CD4-positive, CD25-positive, alpha-beta regulatory T cell (primary cell): ENCODE results near the gene PTPN13. TPM values are rescaled to one million over a fixed set of nuclear protein-coding genes. Genes with fewer than 3 reads are reported as not detected.

Experiments used
- ATAC-seq, 2 donors: fragments of 150-1000 bp; cut with Tn5 transposase; one replicate each; pipeline ENCODE4 v1.10.0; 2021; ENCODE audit warnings: low read depth in 2 of 2, moderate number of reproducible peaks in 2 of 2, moderate library complexity in 1 of 2
- DNase-seq, 3 donors: peaks; one replicate each; pipeline versions ENCODE4 v3.0.0 to v3.0.0-alpha.2; 2012 to 2022; ENCODE audit warnings: mixed read lengths in 1 of 3
- H3K27ac ChIP-seq: one replicate; pipeline ENCODE4 v1.7.0; 2013; ENCODE audit warnings: mild to moderate bottlenecking, low read length; ENCODE audit not compliant: insufficient read depth, poor library complexity, severe bottlenecking
- H3K27me3 ChIP-seq: one replicate; pipeline ENCODE4 v1.7.0; 2013; ENCODE audit warnings: low read length; ENCODE audit not compliant: control insufficient read depth, insufficient read depth
- H3K36me3 ChIP-seq: one replicate; pipeline ENCODE4 v1.7.0; 2013; ENCODE audit warnings: mild to moderate bottlenecking, low read length, moderate library complexity; ENCODE audit not compliant: control insufficient read depth, insufficient read depth
- H3K4me1 ChIP-seq: 2 replicates; pipeline ENCODE4 v1.7.0; 2013; ENCODE audit warnings: mild to moderate bottlenecking, low read length; ENCODE audit not compliant: insufficient read depth, control insufficient read depth, poor library complexity, severe bottlenecking
- H3K4me3 ChIP-seq: one replicate; pipeline ENCODE4 v1.7.0; 2013; ENCODE audit warnings: low read depth, mild to moderate bottlenecking, low read length, moderate library complexity
- H3K9me3 ChIP-seq, 2 experiments: 1 replicate in 1 of 2; 2 replicates in 1 of 2; pipeline ENCODE4 v1.7.0; 2013; ENCODE audit warnings: low read length in 2 of 2, mild to moderate bottlenecking in 1 of 2, moderate library complexity in 1 of 2; ENCODE audit not compliant: control insufficient read depth in 2 of 2
- H3K27ac Mint-ChIP-seq, 3 donors: one replicate each; pipeline ENCODE4 v1.8.0; 2020 to 2022; ENCODE audit warnings: mild to moderate bottlenecking in 3 of 3, mixed read lengths in 3 of 3, moderate library complexity in 2 of 3
- H3K27me3 Mint-ChIP-seq: one replicate; pipeline ENCODE4 v1.8.0; 2022; ENCODE audit warnings: mild to moderate bottlenecking, mixed read lengths
- H3K36me3 Mint-ChIP-seq: one replicate; pipeline ENCODE4 v1.8.0; 2020; ENCODE audit warnings: mixed read lengths
- H3K4me1 Mint-ChIP-seq, 4 donors: one replicate each; pipeline ENCODE4 v1.8.0; 2020 to 2022; ENCODE audit warnings: mixed read lengths in 4 of 4, mild to moderate bottlenecking in 1 of 4
- H3K4me3 Mint-ChIP-seq, 4 donors: one replicate each; pipeline ENCODE4 v1.8.0; 2020 to 2022; ENCODE audit warnings: mild to moderate bottlenecking in 4 of 4, mixed read lengths in 4 of 4, moderate library complexity in 3 of 4
- H3K9me3 Mint-ChIP-seq, 7 donors: one replicate each; pipeline ENCODE4 v1.8.0; 2020 to 2022; ENCODE audit warnings: mixed read lengths in 7 of 7, mild to moderate bottlenecking in 3 of 7, moderate library complexity in 2 of 7
- polyA plus RNA-seq, 4 donors: library from polyadenylated mRNA; unstranded; fragments of 300-500 nt; fragmentation: Illumina TruSeq; gene quantifications; one replicate each; pipeline ENCODE4 v1.2.3, GENCODE V29; 2021
- total RNA-seq: library from RNA; stranded (reverse); gene quantifications from one replicate; pipeline ENCODE4 v1.2.3, GENCODE V29; 2022

Gene PTPN13
- total and polyA plus RNA-seq, 5 donors from 2014 or later: 0.15 to 4.6 (median 0.20) TPM; not detected in 1

- H3K36me3 ChIP-seq: no peaks in the 10 kb centered on the region
- H3K4me1 ChIP-seq: no peaks in the 10 kb centered on the region
- Mint-ChIP-seq H3K9me3 (peaks cover 0 to 20% (median 0%) of the 10 kb centered on the region in 7 donors), H3K4me1 (no peaks in the 10 kb centered on the region), H3K4me3 (no peak overlapping the region), H3K27me3 (no peaks in the 10 kb centered on the region), H3K36me3 (no peaks in the 10 kb centered on the region), H3K27ac (no peak overlapping the region)
- H3K9me3 ChIP-seq: peaks cover 5 to 6% of the 10 kb centered on the region in 2 experiments
- H3K27ac ChIP-seq: no peak overlapping the region
- DNase-seq (no peak), ATAC-seq (no peak)
- no peaks in the 10 kb centered on the region for H3K27me3 ChIP-seq
- no peak overlapping the region for H3K4me3 ChIP-seq
Observed at GRCh38 chr4:86815653-86816052, 221.5 kb downstream of the PTPN13 start.

DNA sequence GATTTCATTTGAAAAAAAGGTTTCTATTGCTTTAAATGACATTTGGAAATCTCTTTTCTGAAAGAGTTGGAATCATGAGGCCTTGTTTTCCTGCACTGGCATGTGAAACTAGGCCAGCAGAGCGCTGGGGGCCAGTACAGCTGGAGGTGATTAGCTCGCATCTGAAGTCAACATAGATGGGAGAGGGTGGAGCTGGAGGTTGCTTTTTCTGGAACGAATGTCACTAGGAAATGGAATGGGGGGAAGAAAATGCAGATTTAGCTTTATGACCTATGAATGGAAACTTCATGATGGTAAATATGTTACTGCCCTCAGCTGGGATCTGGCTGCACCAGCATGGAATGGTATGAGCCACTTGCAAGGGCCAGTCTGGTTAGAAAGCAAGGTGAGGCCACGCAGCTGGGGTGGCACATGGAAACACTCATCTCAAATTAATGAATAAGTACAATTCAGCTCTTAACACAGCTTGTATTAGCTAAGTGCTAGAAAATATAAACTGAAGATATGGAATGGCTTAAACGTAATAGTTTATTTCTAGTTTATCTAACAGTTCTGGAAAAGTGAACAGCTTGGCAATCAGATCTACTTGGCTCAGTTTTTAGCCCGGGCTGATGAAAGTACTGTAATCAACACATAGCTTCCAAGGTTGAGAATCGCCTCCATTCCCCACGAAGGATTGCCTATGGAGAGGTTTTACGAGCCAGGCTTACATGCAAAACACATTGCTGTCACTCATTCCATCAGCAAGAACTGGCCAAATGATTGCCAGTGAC is 222.6 kb downstream of the PTPN13 start:
- peaks cover 0 to 20% (median 0%) of the 10 kb centered on the region in 7 donors for H3K9me3 Mint-ChIP-seq
- Histone ChIP-seq H3K4me3 (no peak overlapping the region), H3K9me3 (peaks cover 5 to 6% of the 10 kb centered on the region in 2 experiments), H3K36me3 (no peaks in the 10 kb centered on the region), H3K27me3 (no peaks in the 10 kb centered on the region), H3K4me1 (no peaks in the 10 kb centered on the region), H3K27ac (no peak overlapping the region)
- DNase-seq (no peak), ATAC-seq (no peak)
- no peaks in the 10 kb centered on the region for H3K36me3 Mint-ChIP-seq
- no peak overlapping the region for H3K4me3 Mint-ChIP-seq
- no peak overlapping the region for H3K27ac Mint-ChIP-seq
- H3K27me3 Mint-ChIP-seq: no peaks in the 10 kb centered on the region
- no peaks in the 10 kb centered on the region for H3K4me1 Mint-ChIP-seq

DNA sequence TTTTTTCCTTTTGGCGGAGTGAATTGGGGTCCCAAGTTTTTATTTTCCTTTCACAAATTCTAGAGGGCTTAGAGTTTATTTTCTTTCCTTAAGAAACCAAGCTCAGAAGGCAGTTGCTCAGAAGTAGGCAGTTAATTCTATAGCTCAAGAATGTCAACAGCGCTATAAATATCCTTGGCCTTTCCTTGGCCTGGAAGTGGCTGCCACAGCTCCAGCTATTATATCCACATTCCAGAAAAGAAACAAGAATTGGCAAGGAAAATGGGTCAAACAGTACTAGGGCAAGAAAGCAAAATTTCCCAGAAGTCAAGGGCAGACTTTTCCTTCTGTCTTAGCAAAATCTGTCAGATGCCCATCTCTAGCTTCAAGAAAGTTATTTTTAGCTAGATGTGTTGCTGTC is 224.1 kb downstream of the PTPN13 start:
- H3K4me1 Mint-ChIP-seq: no peaks in the 10 kb centered on the region
- Histone ChIP-seq H3K27me3 (no peaks in the 10 kb centered on the region), H3K9me3 (peaks cover 5 to 6% of the 10 kb centered on the region in 2 experiments), H3K4me3 (no peak overlapping the region), H3K4me1 (no peaks in the 10 kb centered on the region), H3K36me3 (no peaks in the 10 kb centered on the region), H3K27ac (no peak overlapping the region)
- H3K27ac Mint-ChIP-seq: no peak overlapping the region
- ATAC-seq (no peak), DNase-seq (no peak)
- H3K36me3 Mint-ChIP-seq: no peaks in the 10 kb centered on the region
- no peak overlapping the region for H3K4me3 Mint-ChIP-seq
- peaks cover 0 to 20% (median 0%) of the 10 kb centered on the region in 7 donors for H3K9me3 Mint-ChIP-seq
- H3K27me3 Mint-ChIP-seq: no peaks in the 10 kb centered on the region

- no peaks in the 10 kb centered on the region for H3K36me3 ChIP-seq
- H3K4me1 ChIP-seq: no peaks in the 10 kb centered on the region
- no peaks in the 10 kb centered on the region for H3K36me3 Mint-ChIP-seq
- no peaks in the 10 kb centered on the region for H3K4me1 Mint-ChIP-seq
- no peak overlapping the region for H3K4me3 Mint-ChIP-seq
- ATAC-seq (no peak), DNase-seq (no peak)
- H3K27ac ChIP-seq: no peak overlapping the region
- H3K9me3 Mint-ChIP-seq: peaks cover 0 to 20% (median 0%) of the 10 kb centered on the region in 7 donors
- no peak overlapping the region for H3K27ac Mint-ChIP-seq
- H3K4me3 ChIP-seq: no peak overlapping the region
- no peaks in the 10 kb centered on the region for H3K27me3 ChIP-seq
- peaks cover 5 to 6% of the 10 kb centered on the region in 2 experiments for H3K9me3 ChIP-seq
- H3K27me3 Mint-ChIP-seq: no peaks in the 10 kb centered on the region
Observed at GRCh38 chr4:86818841-86819240, 224.7 kb downstream of the PTPN13 start.

- Mint-ChIP-seq H3K4me3 (no peak overlapping the region), H3K27ac (no peak overlapping the region), H3K9me3 (peaks cover 0 to 16% (median 0%) of the 10 kb centered on the region in 7 donors), H3K27me3 (no peaks in the 10 kb centered on the region), H3K36me3 (no peaks in the 10 kb centered on the region), H3K4me1 (no peaks in the 10 kb centered on the region)
- Histone ChIP-seq H3K27ac (no peak overlapping the region), H3K36me3 (no peaks in the 10 kb centered on the region), H3K9me3 (peaks cover 5 to 6% of the 10 kb centered on the region in 2 experiments), H3K4me1 (no peaks in the 10 kb centered on the region), H3K27me3 (no peaks in the 10 kb centered on the region), H3K4me3 (no peak overlapping the region)
- ATAC-seq (no peak), DNase-seq (no peak)
Observed at GRCh38 chr4:86819561-86819960, 225.4 kb downstream of the PTPN13 start.

DNA sequence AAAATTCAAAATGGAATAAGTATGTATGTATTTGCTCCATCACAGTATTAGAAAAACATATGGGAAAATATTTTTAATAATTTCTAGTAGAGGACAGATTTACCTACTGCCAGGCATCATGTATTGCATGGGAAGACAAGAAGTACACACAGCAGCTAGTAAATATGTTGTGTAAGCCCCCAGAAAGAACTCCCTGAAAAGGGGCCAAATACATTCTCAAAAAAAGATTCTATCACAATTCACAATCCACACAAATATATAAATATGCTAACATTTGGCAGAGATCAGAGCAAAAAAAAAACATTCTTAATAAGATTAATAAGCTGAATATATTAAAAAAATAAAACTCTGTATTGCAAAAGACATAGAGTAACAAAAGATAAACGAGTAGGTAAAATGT is 227.0 kb downstream of the PTPN13 start:
- H3K36me3 ChIP-seq: no peaks in the 10 kb centered on the region
- H3K27ac Mint-ChIP-seq: no peak overlapping the region
- no peak overlapping the region for H3K4me3 Mint-ChIP-seq
- no peak overlapping the region for H3K4me3 ChIP-seq
- H3K4me1 ChIP-seq: no peaks in the 10 kb centered on the region
- no peak for DNase-seq
- H3K4me1 Mint-ChIP-seq: no peaks in the 10 kb centered on the region
- no peak for ATAC-seq
- H3K27ac ChIP-seq: no peak overlapping the region
- peaks cover 0 to 6% (median 0%) of the 10 kb centered on the region in 7 donors for H3K9me3 Mint-ChIP-seq
- no peaks in the 10 kb centered on the region for H3K27me3 ChIP-seq
- no peaks in the 10 kb centered on the region for H3K27me3 Mint-ChIP-seq
- no peaks in the 10 kb centered on the region for H3K9me3 ChIP-seq
- H3K36me3 Mint-ChIP-seq: no peaks in the 10 kb centered on the region

GRCh38 chr4:86822136-86822535 is 228.0 kb downstream of the PTPN13 start:
- no peaks in the 10 kb centered on the region for H3K36me3 Mint-ChIP-seq
- no peaks in the 10 kb centered on the region for H3K27me3 ChIP-seq
- DNase-seq (no peak), ATAC-seq (no peak)
- no peak overlapping the region for H3K27ac ChIP-seq
- H3K4me1 Mint-ChIP-seq: peaks cover 0 to 3% (median 0%) of the 10 kb centered on the region in 4 donors
- no peaks in the 10 kb centered on the region for H3K9me3 ChIP-seq
- no peaks in the 10 kb centered on the region for H3K27me3 Mint-ChIP-seq
- H3K9me3 Mint-ChIP-seq: no peaks in the 10 kb centered on the region
- H3K36me3 ChIP-seq: no peaks in the 10 kb centered on the region
- H3K4me3 Mint-ChIP-seq: no peak overlapping the region
- no peaks in the 10 kb centered on the region for H3K4me1 ChIP-seq
- H3K27ac Mint-ChIP-seq: no peak overlapping the region
- H3K4me3 ChIP-seq: no peak overlapping the region

GRCh38 chr4:86825511-86825910 is 231.4 kb downstream of the PTPN13 start:
- Histone ChIP-seq H3K4me1 (no peaks in the 10 kb centered on the region), H3K27ac (no peak overlapping the region), H3K27me3 (no peaks in the 10 kb centered on the region), H3K36me3 (no peaks in the 10 kb centered on the region), H3K9me3 (no peaks in the 10 kb centered on the region), H3K4me3 (no peak overlapping the region)
- Mint-ChIP-seq H3K4me3 (no peak overlapping the region), H3K27me3 (peaks cover 5% of the 10 kb centered on the region), H3K27ac (no peak overlapping the region), H3K36me3 (no peaks in the 10 kb centered on the region), H3K9me3 (peaks cover 0 to 2% (median 0%) of the 10 kb centered on the region in 7 donors), H3K4me1 (peaks cover 0 to 3% (median 0%) of the 10 kb centered on the region in 4 donors)
- ATAC-seq (no peak), DNase-seq (no peak)
